ENCODE measurements around the gene MMP3. TPM values are rescaled to one million over a fixed set of nuclear protein-coding genes. Genes with fewer than 3 reads are reported as not detected.

The MMP3 gene
- total RNA-seq, result 100 to 1,000 TPM in 2 of 4 donors, 1 to 10 TPM in 2; 5.4 to 672 (median 67.4) TPM

- no peak for TF ChIP-seq CTCF (IDR thresholded peaks at IDR 0.05; ENCODE audit: low read depth)
Observed at GRCh38 chr11:102843489-102843888, at the start of gene MMP3. TSS of gene MMP3 (minus strand) at chr11:102843609. CDS start at chr11:102843546, 63 bp downstream.

GRCh38 chr11:102891736-102892135 lies 48.3 kb upstream of the MMP3 start:
- no peak for TF ChIP-seq CTCF (IDR thresholded peaks at IDR 0.05; ENCODE audit: low read depth)

- TF ChIP-seq CTCF (IDR thresholded peaks at IDR 0.05; ENCODE audit: low read depth), result no peak
Observed at GRCh38 chr11:102886999-102887398, 43.6 kb upstream of the MMP3 start.

DNA sequence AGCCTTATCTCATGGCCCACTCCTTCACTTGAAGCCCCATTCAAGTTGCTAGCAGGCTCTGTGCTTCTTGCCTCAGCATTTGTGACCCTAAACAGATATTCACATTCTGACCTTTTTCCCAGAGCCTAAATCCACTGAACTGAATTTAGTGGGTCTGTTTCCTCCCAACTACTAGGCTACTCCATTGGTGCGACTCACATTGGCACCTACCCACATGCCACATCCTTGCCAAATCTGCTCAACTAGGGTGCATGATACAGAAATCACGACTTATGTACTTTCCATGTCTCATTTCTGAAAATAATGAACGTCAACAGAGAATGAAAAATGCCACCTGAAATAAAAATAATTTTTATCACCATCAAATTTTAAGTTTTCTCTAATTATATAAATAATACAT lies 39.7 kb upstream of the MMP3 start:
- TF ChIP-seq CTCF (IDR thresholded peaks at IDR 0.05; ENCODE audit: low read depth), result no peak

GRCh38 chr11:102882389-102883024 lies 39.1 kb upstream of the MMP3 start:
- TF ChIP-seq CTCF (IDR thresholded peaks at IDR 0.05; ENCODE audit: low read depth), result no peak

GRCh38 chr11:102879801-102880200 lies 36.4 kb upstream of the MMP3 start:
- TF ChIP-seq CTCF (IDR thresholded peaks at IDR 0.05; ENCODE audit: low read depth), result no peak

- TF ChIP-seq CTCF (IDR thresholded peaks at IDR 0.05; ENCODE audit: low read depth), result no peak
Observed at GRCh38 chr11:102878595-102878994, 35.2 kb upstream of the MMP3 start.

Measured in subcutaneous adipose tissue (tissue), 4 donors.